Peyer's patch (tissue), 4 donors: ENCODE results near the gene RAD51B.

Experiments used
- POLR2A ChIP-seq, 2 donors: fragments of 450-650 bp; IDR thresholded peaks; one replicate each; pipeline ENCODE4 v1.5.1; 2017; ENCODE audit warnings: antibody characterized with exemption in 2 of 2, mild to moderate bottlenecking in 2 of 2, moderate library complexity in 2 of 2
- TF ChIP-seq, protein P1 (sequence below), 6 experiments: fragments of 450-650 bp in 4 of 6; fragments of 200-600 bp in 2 of 6; sonication (generic) in 1 of 6; IDR thresholded peaks; one replicate each; pipeline ENCODE4 v1.5.1; 2017 to 2019; ENCODE audit warnings: antibody characterized with exemption in 6 of 6, mild to moderate bottlenecking in 3 of 6, moderate library complexity in 1 of 6

- TF ChIP-seq, protein P1, sequence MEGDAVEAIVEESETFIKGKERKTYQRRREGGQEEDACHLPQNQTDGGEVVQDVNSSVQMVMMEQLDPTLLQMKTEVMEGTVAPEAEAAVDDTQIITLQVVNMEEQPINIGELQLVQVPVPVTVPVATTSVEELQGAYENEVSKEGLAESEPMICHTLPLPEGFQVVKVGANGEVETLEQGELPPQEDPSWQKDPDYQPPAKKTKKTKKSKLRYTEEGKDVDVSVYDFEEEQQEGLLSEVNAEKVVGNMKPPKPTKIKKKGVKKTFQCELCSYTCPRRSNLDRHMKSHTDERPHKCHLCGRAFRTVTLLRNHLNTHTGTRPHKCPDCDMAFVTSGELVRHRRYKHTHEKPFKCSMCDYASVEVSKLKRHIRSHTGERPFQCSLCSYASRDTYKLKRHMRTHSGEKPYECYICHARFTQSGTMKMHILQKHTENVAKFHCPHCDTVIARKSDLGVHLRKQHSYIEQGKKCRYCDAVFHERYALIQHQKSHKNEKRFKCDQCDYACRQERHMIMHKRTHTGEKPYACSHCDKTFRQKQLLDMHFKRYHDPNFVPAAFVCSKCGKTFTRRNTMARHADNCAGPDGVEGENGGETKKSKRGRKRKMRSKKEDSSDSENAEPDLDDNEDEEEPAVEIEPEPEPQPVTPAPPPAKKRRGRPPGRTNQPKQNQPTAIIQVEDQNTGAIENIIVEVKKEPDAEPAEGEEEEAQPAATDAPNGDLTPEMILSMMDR (IDR thresholded peaks at IDR 0.05): no peak
- TF ChIP-seq POLR2A (IDR thresholded peaks at IDR 0.05): no peak
Measured at GRCh38 chr14:67942080-67942710, 122.6 kb downstream of the RAD51B start.
